B cell (primary cell): ENCODE data around the gene ANGPTL8. TPM values are rescaled to one million over a fixed set of nuclear protein-coding genes. Genes with fewer than 3 reads are reported as not detected.

Experiments used
- ATAC-seq: fragments of 200-7000 bp; cut with Tn5 transposase; one replicate; pipeline ENCODE4 v1.10.0; 2021; ENCODE audit warnings: low read depth, mild to moderate bottlenecking, moderate number of reproducible peaks, moderate library complexity
- CTCF ChIA-PET: fragments of 350-600 bp; sonication (Branson Sonifier 250); formaldehyde crosslinking; loops from one replicate; lab custom pipeline; 2021; ENCODE audit warnings: antibody characterized with exemption, inconsistent platforms; lab: Charles Lee
- POLR2A ChIA-PET: fragments of 350-600 bp; sonication (Branson Sonifier 250); formaldehyde crosslinking; loops from one replicate; lab custom pipeline; 2021; ENCODE audit warnings: antibody characterized with exemption; lab: Charles Lee
- DNase-seq: peaks from one replicate; pipeline ENCODE4 v3.0.0; 2013
- H2AFZ ChIP-seq: 2 replicates; pipeline ENCODE4 v1.6.1; 2012; ENCODE audit warnings: mild to moderate bottlenecking, low read depth, low read length; ENCODE audit not compliant: insufficient read depth, poor library complexity, severe bottlenecking
- H3K27ac ChIP-seq, 2 donors: 1 replicate in 1 of 2; 2 replicates in 1 of 2; pipeline ENCODE4 v1.5.1; 2012 to 2013; ENCODE audit warnings: low read length in 2 of 2, mild to moderate bottlenecking in 2 of 2, moderate library complexity in 1 of 2
- H3K27me3 ChIP-seq, 4 experiments: fragments of 200-600 bp in 1 of 4; sonication (generic) in 1 of 4; replicated peaks in 1 of 4; 1 replicate in 2 of 4; 2 replicates in 2 of 4; pipeline versions ENCODE4 v1.6.1 to v1.7.0; 2013 to 2016; ENCODE audit warnings: low read length in 3 of 4, mild to moderate bottlenecking in 2 of 4, mixed read lengths in 1 of 4, moderate library complexity in 1 of 4; ENCODE audit not compliant: insufficient read depth in 4 of 4, control insufficient read depth in 3 of 4; ENCODE audit errors: control extremely low read depth in 1 of 4
- H3K36me3 ChIP-seq, 2 experiments: replicated peaks in 1 of 2; 1 replicate in 1 of 2; 2 replicates in 1 of 2; pipeline versions ENCODE4 v1.6.1 to v1.7.1; 2013; ENCODE audit warnings: low read length in 1 of 2; ENCODE audit not compliant: insufficient read depth in 2 of 2, control insufficient read depth in 1 of 2; ENCODE audit errors: control extremely low read depth in 1 of 2, extremely low read depth in 1 of 2
- H3K4me1 ChIP-seq, 2 donors: fragments of 200-600 bp in 1 of 2; sonication (generic) in 1 of 2; 1 replicate in 1 of 2; 2 replicates in 1 of 2; pipeline versions ENCODE4 v1.5.1 to v1.6.1; 2013 to 2017; ENCODE audit warnings: low read length in 2 of 2; ENCODE audit not compliant: control insufficient read depth in 2 of 2, insufficient read depth in 2 of 2
- H3K4me2 ChIP-seq: replicated peaks from 2 replicates; pipeline ENCODE3; 2012; ENCODE audit warnings: mild to moderate bottlenecking, low read depth, low read length; ENCODE audit not compliant: poor library complexity, severe bottlenecking
- H3K4me3 ChIP-seq, 5 experiments: fragments of 200-600 bp in 1 of 5; sonication (generic) in 1 of 5; 1 replicate in 3 of 5; 2 replicates in 2 of 5; pipeline versions ENCODE4 v1.5.1 to v1.7.0; 2011 to 2016; ENCODE audit warnings: low read length in 4 of 5, mild to moderate bottlenecking in 4 of 5, low read depth in 2 of 5, control low read depth in 1 of 5, moderate library complexity in 1 of 5; ENCODE audit not compliant: insufficient read depth in 1 of 5; ENCODE audit errors: control extremely low read depth in 1 of 5, extremely low read depth in 1 of 5
- H3K79me2 ChIP-seq: fragments of 200-600 bp; sonication (generic); one replicate; pipeline ENCODE4 v1.6.0; 2016; ENCODE audit warnings: low read length; ENCODE audit not compliant: control insufficient read depth, insufficient read depth
- H3K9ac ChIP-seq: fragments of 200-600 bp; sonication (generic); 2 replicates; pipeline ENCODE4 v1.6.1; 2017; ENCODE audit warnings: mild to moderate bottlenecking, low read length, moderate library complexity
- H3K9me3 ChIP-seq, 3 donors: one replicate each; pipeline versions ENCODE4 v1.6.1 to v1.7.1; 2013; ENCODE audit warnings: low read length in 2 of 3; ENCODE audit not compliant: control insufficient read depth in 2 of 3, insufficient read depth in 1 of 3; ENCODE audit errors: control extremely low read depth in 1 of 3
- H4K20me1 ChIP-seq: 2 replicates; pipeline ENCODE4 v1.6.0; 2012; ENCODE audit warnings: mild to moderate bottlenecking, low read length; ENCODE audit not compliant: insufficient read depth, control insufficient read depth, poor library complexity, severe bottlenecking
- H3K27ac Mint-ChIP-seq: one replicate; pipeline ENCODE4 v1.8.0; 2021; ENCODE audit warnings: mixed read lengths
- H3K27me3 Mint-ChIP-seq: one replicate; pipeline ENCODE4 v1.8.0; 2021; ENCODE audit warnings: mixed read lengths
- H3K4me1 Mint-ChIP-seq: one replicate; pipeline ENCODE4 v1.8.0; 2021; ENCODE audit warnings: mixed read lengths
- H3K4me3 Mint-ChIP-seq: one replicate; pipeline ENCODE4 v1.8.0; 2021; ENCODE audit warnings: mixed read lengths
- H3K9me3 Mint-ChIP-seq: one replicate; pipeline ENCODE4 v1.8.0; 2022; ENCODE audit warnings: mixed read lengths; ENCODE audit not compliant: insufficient read depth
- EZH2 ChIP-seq: IDR thresholded peaks from 2 replicates; pipeline ENCODE4 v1.6.1; 2012; ENCODE audit warnings: borderline replicate concordance, low read depth, mild to moderate bottlenecking, moderate library complexity, low read length; ENCODE audit not compliant: insufficient read depth, poor library complexity, severe bottlenecking
- WGBS: methylation state at CpG from one replicate; pipeline ENCODE4 v1.1.5; 2013; ENCODE audit warnings: missing lambda C conversion rate; ENCODE audit not compliant: insufficient coverage; 5-methylcytosine and 5-hydroxymethylcytosine counted together
- intact Hi-C: fragments of 100-400 bp; cut with micrococcal nuclease; formaldehyde crosslinking; loops from one replicate; pipeline ENCODE4 v1.10.0; 2022
- polyA plus RNA-seq: library from polyadenylated mRNA; depleted of rRNA; stranded (reverse); fragments of >200 nt; gene quantifications from 2 replicates; pipeline ENCODE4 v1.2.3, GENCODE V29; 2012
- total RNA-seq, 2 donors: library from RNA; stranded (reverse); fragments of 120-200 nt in 1 of 2; gene quantifications; 1 replicate in 1 of 2; 2 replicates in 1 of 2; pipeline versions ENCODE4 v1.2.3 to v1.2.4, GENCODE V29; 2013 to 2022
- TF ChIP-seq, protein P1 (sequence below): fragments of 200-600 bp; IDR thresholded peaks from one replicate; pipeline ENCODE4 v1.8.0; 2022; ENCODE audit warnings: antibody characterized with exemption, mild to moderate bottlenecking

Gene ANGPTL8
- total and polyA plus RNA-seq, 2 donors (not counting 1 experiment from before 2014, with no cell fraction given) = not detected

DNA sequence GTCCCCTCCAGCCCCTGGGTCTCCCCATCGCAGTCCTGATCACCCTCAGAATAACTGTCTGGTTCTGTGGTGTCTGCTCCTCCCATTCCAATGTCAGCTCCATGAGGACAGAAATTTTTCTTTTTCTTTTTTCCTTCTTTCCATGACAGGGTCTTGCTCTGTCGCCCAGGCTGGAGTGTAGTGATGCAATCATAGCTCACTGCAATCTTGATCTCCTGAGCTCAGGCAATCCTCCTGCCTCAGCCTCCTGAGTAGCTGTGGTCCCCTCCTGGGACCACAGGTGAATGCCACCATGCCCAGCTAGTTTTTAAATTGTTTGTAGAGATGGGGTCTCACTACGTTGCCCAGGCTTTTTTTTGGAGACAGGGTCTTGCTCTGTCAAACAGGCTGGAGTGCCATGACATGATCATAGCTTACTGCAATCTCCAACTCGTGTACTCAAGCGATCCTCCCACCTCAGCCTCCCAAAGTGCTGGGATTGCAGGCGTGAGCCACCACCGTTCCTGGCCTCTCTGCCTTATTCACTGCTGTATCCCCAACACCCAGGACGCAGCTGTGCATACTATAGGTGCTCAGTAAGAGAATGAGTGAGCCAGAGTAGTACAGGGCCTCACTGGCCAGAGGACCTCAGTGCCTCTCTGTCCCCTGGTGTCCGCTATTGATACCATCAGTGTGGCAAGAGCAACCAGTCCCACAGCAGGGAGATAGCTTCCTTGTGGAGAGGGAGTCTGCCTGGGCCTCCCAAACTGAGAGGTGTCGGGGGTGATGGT, 28.1 kb downstream of the ANGPTL8 start:
- DNase-seq (no peak), ATAC-seq (no peak)
- Histone ChIP-seq H2AFZ (no peak overlapping the region), H3K27me3 (peaks cover 0 to 17% (median 2%) of the 10 kb centered on the region in 4 experiments), H3K36me3 (no peaks in the 10 kb centered on the region), H3K9me3 (peaks cover 0 to 5% (median 0%) of the 10 kb centered on the region in 3 donors), H3K79me2 (no peaks in the 10 kb centered on the region), H3K4me3 (no peak overlapping the region), H4K20me1 (no peaks in the 10 kb centered on the region), H3K4me2 (no peak overlapping the region), H3K27ac (no peak overlapping the region), H3K9ac (no peak overlapping the region), H3K4me1 (peaks cover 3 to 6% of the 10 kb centered on the region in 2 donors)
- 96% methylated on average over 8 of the region's 10 CpGs for WGBS
- TF ChIP-seq, protein P1, sequence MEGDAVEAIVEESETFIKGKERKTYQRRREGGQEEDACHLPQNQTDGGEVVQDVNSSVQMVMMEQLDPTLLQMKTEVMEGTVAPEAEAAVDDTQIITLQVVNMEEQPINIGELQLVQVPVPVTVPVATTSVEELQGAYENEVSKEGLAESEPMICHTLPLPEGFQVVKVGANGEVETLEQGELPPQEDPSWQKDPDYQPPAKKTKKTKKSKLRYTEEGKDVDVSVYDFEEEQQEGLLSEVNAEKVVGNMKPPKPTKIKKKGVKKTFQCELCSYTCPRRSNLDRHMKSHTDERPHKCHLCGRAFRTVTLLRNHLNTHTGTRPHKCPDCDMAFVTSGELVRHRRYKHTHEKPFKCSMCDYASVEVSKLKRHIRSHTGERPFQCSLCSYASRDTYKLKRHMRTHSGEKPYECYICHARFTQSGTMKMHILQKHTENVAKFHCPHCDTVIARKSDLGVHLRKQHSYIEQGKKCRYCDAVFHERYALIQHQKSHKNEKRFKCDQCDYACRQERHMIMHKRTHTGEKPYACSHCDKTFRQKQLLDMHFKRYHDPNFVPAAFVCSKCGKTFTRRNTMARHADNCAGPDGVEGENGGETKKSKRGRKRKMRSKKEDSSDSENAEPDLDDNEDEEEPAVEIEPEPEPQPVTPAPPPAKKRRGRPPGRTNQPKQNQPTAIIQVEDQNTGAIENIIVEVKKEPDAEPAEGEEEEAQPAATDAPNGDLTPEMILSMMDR = no peak
- TF ChIP-seq EZH2 = no peak
- ChIA-PET CTCF (interaction anchor here (0.6 kb wide), 1 partner anchor 317 kb away, joined by 4 read pairs; no protein-coding TSS in a partner anchor), POLR2A (no interaction called here)
- Mint-ChIP-seq H3K9me3 (no peaks in the 10 kb centered on the region), H3K27ac (no peak overlapping the region), H3K4me1 (no peaks in the 10 kb centered on the region), H3K4me3 (no peak overlapping the region), H3K27me3 (peaks cover 14% of the 10 kb centered on the region)
- intact Hi-C loops = no loop called here

DNA sequence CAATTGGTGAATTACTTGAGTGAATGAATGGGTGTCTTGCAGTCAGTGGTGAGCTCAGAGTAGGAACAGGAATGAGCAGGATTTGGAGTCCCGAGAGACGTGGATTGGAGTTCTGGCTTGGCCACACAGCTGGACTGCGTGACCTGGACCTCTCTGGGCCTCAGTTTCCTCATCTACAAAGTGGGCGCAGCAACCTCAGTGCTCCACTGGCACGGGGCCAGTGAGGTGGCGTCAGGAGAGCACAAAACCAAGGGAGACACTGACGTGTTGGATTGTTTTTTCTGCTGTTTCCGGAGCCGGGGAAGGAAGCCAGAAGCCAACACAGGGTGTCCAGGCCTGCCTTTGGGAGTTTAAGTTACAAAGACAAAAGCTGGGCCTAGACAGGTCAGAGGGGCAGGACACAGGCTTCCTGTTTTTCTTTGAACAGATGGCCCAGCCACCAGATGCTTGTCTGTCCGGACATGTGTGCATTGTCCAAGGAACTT, 29.4 kb downstream of the ANGPTL8 start:
- Mint-ChIP-seq H3K4me3 (no peak overlapping the region), H3K9me3 (no peaks in the 10 kb centered on the region), H3K27me3 (peaks cover 14% of the 10 kb centered on the region), H3K27ac (no peak overlapping the region), H3K4me1 (no peaks in the 10 kb centered on the region)
- 28% methylated on average over 10 of the region's 10 CpGs for WGBS
- ChIA-PET CTCF (interaction anchor here (0.6 kb wide), 1 partner anchor 9 kb away, joined by 3 read pairs; no protein-coding TSS in a partner anchor), POLR2A (no interaction called here)
- ATAC-seq (no peak), DNase-seq (no peak)
- H3K9me3 ChIP-seq = peaks cover 0 to 5% (median 0%) of the 10 kb centered on the region in 3 donors
- H4K20me1 ChIP-seq = no peaks in the 10 kb centered on the region
- H3K4me1 ChIP-seq = no peaks in the 10 kb centered on the region
- H2AFZ ChIP-seq = no peak overlapping the region
- no peak overlapping the region for H3K27ac ChIP-seq
- no peak overlapping the region for H3K4me3 ChIP-seq
- H3K36me3 ChIP-seq = no peaks in the 10 kb centered on the region
- no peak overlapping the region for H3K4me2 ChIP-seq
- no peak for TF ChIP-seq EZH2
- TF ChIP-seq, protein P1 = no peak
- no peaks in the 10 kb centered on the region for H3K79me2 ChIP-seq
- peaks cover 0 to 8% (median 2%) of the 10 kb centered on the region in 4 experiments for H3K27me3 ChIP-seq
- no peak overlapping the region for H3K9ac ChIP-seq
- intact Hi-C loops = no loop called here
